GM19035 (cell line): ENCODE data around the gene TNFRSF12A.
A peak's percentile ranks its signal among the peaks of the same experiment; 100 is the strongest.

Source experiments
- ATAC-seq: cut with Tn5 transposase; IDR thresholded peaks from one replicate; pipeline ENCODE4 v1.9.1; 2021; ENCODE audit not compliant: unreplicated experiment

TNFRSF12A gene

GRCh38 chr16:2985893-2986355 is 34.2 kb upstream of the TNFRSF12A start:
- no peak for ATAC-seq

GRCh38 chr16:2986623-2987188 is 33.5 kb upstream of the TNFRSF12A start:
- no peak for ATAC-seq

- ATAC-seq: no peak
Measured at GRCh38 chr16:2987286-2987685, 32.9 kb upstream of the TNFRSF12A start.

GRCh38 chr16:2987833-2988232 is 32.3 kb upstream of the TNFRSF12A start:
- no peak for ATAC-seq

- no peak for ATAC-seq
Measured at GRCh38 chr16:2988590-2989099, 31.5 kb upstream of the TNFRSF12A start.

GRCh38 chr16:2990891-2991290 is 29.3 kb upstream of the TNFRSF12A start:
- no peak for ATAC-seq

- ATAC-seq: no peak
Measured at GRCh38 chr16:2991566-2992261, 28.5 kb upstream of the TNFRSF12A start.

- no peak for ATAC-seq
Measured at GRCh38 chr16:2992383-2993081, 27.6 kb upstream of the TNFRSF12A start.

GRCh38 chr16:2996298-2996697 is 23.9 kb upstream of the TNFRSF12A start:
- no peak for ATAC-seq

- no peak for ATAC-seq
Measured at GRCh38 chr16:2999929-3000328, 20.2 kb upstream of the TNFRSF12A start.

GRCh38 chr16:3000540-3000939 is 19.6 kb upstream of the TNFRSF12A start:
- no peak for ATAC-seq

- no peak for ATAC-seq
Measured at GRCh38 chr16:3001316-3001715, 18.9 kb upstream of the TNFRSF12A start.

- ATAC-seq: peak; percentile 95
Measured at GRCh38 chr16:3003582-3004270, 16.4 kb upstream of the TNFRSF12A start.

- ATAC-seq: peak; percentile 18
Measured at GRCh38 chr16:3004319-3004718, 15.8 kb upstream of the TNFRSF12A start.

GRCh38 chr16:3004781-3005284 is 15.3 kb upstream of the TNFRSF12A start:
- ATAC-seq: no peak

GRCh38 chr16:3007059-3007956 is 12.9 kb upstream of the TNFRSF12A start:
- no peak for ATAC-seq

GRCh38 chr16:3007957-3008689 is 12.0 kb upstream of the TNFRSF12A start:
- no peak for ATAC-seq

GRCh38 chr16:3008690-3009037 is 11.5 kb upstream of the TNFRSF12A start:
- no peak for ATAC-seq

GRCh38 chr16:3009568-3010390 is 10.4 kb upstream of the TNFRSF12A start:
- no peak for ATAC-seq
